GM12878 (cell line): ENCODE results near the gene ZNF148. TPM values are rescaled to one million over a fixed set of nuclear protein-coding genes. Genes with fewer than 3 reads are reported as not detected.
A peak's percentile ranks its signal among the peaks of the same experiment; 100 is the strongest.

Experiments used
- ATAC-seq: fragments of 200-7000 bp; cut with Tn5 transposase; 3 replicates; pipeline ENCODE4 v1.9.1; 2020; ENCODE audit warnings: mild to moderate bottlenecking, moderate library complexity
- BruUV-seq: library from RNA; stranded (reverse); fragments of 400-500 nt; replicated peaks from 2 replicates; lab custom pipeline; 2021; lab: Mats Ljungman, UMichigan
- CTCF ChIA-PET: fragments of 300-600 bp; sonication (Branson Sonifier 250); formaldehyde crosslinking; extraction: SDS; loops from one replicate; lab custom pipeline; 2021; ENCODE audit warnings: inconsistent platforms; lab: Yijun Ruan, JAX
- POLR2A ChIA-PET: fragments of 350-600 bp; formaldehyde crosslinking; extraction: SDS; loops from one replicate; lab custom pipeline; 2021; ENCODE audit warnings: inconsistent platforms; lab: Charles Lee
- RAD21 ChIA-PET: fragments of 300-600 bp; sonication (Branson Sonifier 250); formaldehyde crosslinking; loops from one replicate; lab custom pipeline; 2023; ENCODE audit warnings: antibody characterized with exemption; ENCODE audit not compliant: unreplicated experiment; lab: Charles Lee
- SMC1A ChIA-PET: fragments of 300-600 bp; sonication (Branson Sonifier 250); formaldehyde crosslinking; loops from one replicate; lab custom pipeline; 2023; ENCODE audit not compliant: unreplicated experiment, uncharacterized antibody; lab: Charles Lee
- DNase-seq: peaks from one replicate; pipeline ENCODE4 v3.0.0-alpha.2; 2011; ENCODE audit warnings: low read depth, low spot score
- FAIRE-seq: peaks from 3 replicates; lab custom pipeline; 2011; peaks lifted over from hg19 to GRCh38; lab: Jason Lieb, UNC
- H2AFZ ChIP-seq: 2 replicates; pipeline ENCODE4 v1.6.0; 2011; ENCODE audit warnings: low read depth, low read length, control low read depth; ENCODE audit not compliant: control insufficient read depth
- H3K27ac ChIP-seq: 2 replicates; pipeline ENCODE4 v1.5.1; 2011; ENCODE audit warnings: control low read depth; ENCODE audit not compliant: control insufficient read depth, insufficient read depth
- H3K27me3 ChIP-seq, 2 experiments: replicated peaks in 1 of 2; 2 replicates each; pipeline versions ENCODE4 v1.6.0 to v1.6.1; 2011; ENCODE audit warnings: low read length in 1 of 2; ENCODE audit not compliant: control insufficient read depth in 2 of 2, insufficient read depth in 2 of 2
- H3K36me3 ChIP-seq, 2 experiments: 2 replicates each; pipeline ENCODE4 v1.5.1; 2011; ENCODE audit warnings: low read length in 1 of 2; ENCODE audit not compliant: control insufficient read depth in 2 of 2, insufficient read depth in 2 of 2
- H3K4me1 ChIP-seq: 2 replicates; pipeline ENCODE4 v1.6.1; 2011; ENCODE audit warnings: mild to moderate bottlenecking, low read length, moderate library complexity, mixed read lengths; ENCODE audit not compliant: control insufficient read depth, insufficient read depth
- H3K4me2 ChIP-seq: 2 replicates; pipeline ENCODE4 v1.6.0; 2011; ENCODE audit warnings: control low read depth; ENCODE audit not compliant: control insufficient read depth, insufficient read depth
- H3K4me3 ChIP-seq: fragments of 200-600 bp; sonication (generic); 2 replicates; pipeline ENCODE4 v1.5.1; 2016
- H3K79me2 ChIP-seq: 2 replicates; pipeline ENCODE4 v1.6.0; 2011; ENCODE audit warnings: low read length; ENCODE audit not compliant: control insufficient read depth, insufficient read depth
- H3K9ac ChIP-seq: 2 replicates; pipeline ENCODE4 v1.8.0; 2011; ENCODE audit warnings: low read length, control low read depth, mixed read lengths; ENCODE audit not compliant: control insufficient read depth, insufficient read depth
- H3K9me3 ChIP-seq: replicated peaks from 3 replicates; pipeline ENCODE4 v1.5.1; 2011; ENCODE audit warnings: mild to moderate bottlenecking, low read length; ENCODE audit not compliant: control insufficient read depth, insufficient read depth
- H4K20me1 ChIP-seq: 2 replicates; pipeline ENCODE4 v1.6.0; 2011; ENCODE audit not compliant: control insufficient read depth, insufficient read depth
- BACH1 ChIP-seq: fragments of 450-650 bp; IDR thresholded peaks from 2 replicates; pipeline ENCODE4 v1.6.1; 2017; ENCODE audit warnings: mild to moderate bottlenecking, borderline replicate concordance
- BMI1 ChIP-seq: fragments of 450-650 bp; IDR thresholded peaks from 2 replicates; pipeline ENCODE4 v1.6.1; 2016; ENCODE audit warnings: mild to moderate bottlenecking, moderate library complexity, borderline replicate concordance
- CREM ChIP-seq: IDR thresholded peaks from 2 replicates; pipeline ENCODE4 v1.6.1; 2014; ENCODE audit warnings: antibody characterized with exemption, low read depth
- ELK1 ChIP-seq: IDR thresholded peaks from 2 replicates; pipeline ENCODE4 v1.6.1; 2012; ENCODE audit warnings: low read depth, low read length, improper control_type of control experiment
- HCFC1 ChIP-seq: fragments of 150-350 bp; IDR thresholded peaks from 2 replicates; pipeline ENCODE4 v1.6.1; 2014; ENCODE audit warnings: low read length
- IKZF2 ChIP-seq, 2 experiments: fragments of 450-650 bp; IDR thresholded peaks; 2 replicates each; pipeline ENCODE4 v1.6.1; 2017; ENCODE audit warnings: mild to moderate bottlenecking in 2 of 2, moderate library complexity in 2 of 2
- MXI1 ChIP-seq: fragments of 150-350 bp; IDR thresholded peaks from 2 replicates; pipeline ENCODE4 v1.6.1; 2011; ENCODE audit warnings: low read depth, mild to moderate bottlenecking, inconsistent platforms, low read length, improper control_type of control experiment
- NFIC ChIP-seq: IDR thresholded peaks from 2 replicates; pipeline ENCODE4 v1.6.1; 2012; ENCODE audit warnings: low read depth, mild to moderate bottlenecking, inconsistent platforms, low read length, moderate library complexity
- POLR2A ChIP-seq: IDR thresholded peaks from 2 replicates; pipeline ENCODE4 v1.6.1; 2011; ENCODE audit warnings: low read depth, mild to moderate bottlenecking, low read length
- POLR2AphosphoS2 ChIP-seq: IDR thresholded peaks from 2 replicates; pipeline ENCODE4 v1.6.1; 2011; ENCODE audit warnings: low read depth, mild to moderate bottlenecking, low read length, improper control_type of control experiment, moderate library complexity
- POU2F2 ChIP-seq: IDR thresholded peaks from 3 replicates; pipeline ENCODE4 v1.6.1; 2011; ENCODE audit warnings: low read depth, mild to moderate bottlenecking, low read length, borderline replicate concordance
- YY1 ChIP-seq: IDR thresholded peaks from 2 replicates; pipeline ENCODE4 v1.6.1; 2011; ENCODE audit warnings: low read depth, mild to moderate bottlenecking, low read length
- WGBS: methylation state at CpG from one replicate; pipeline ENCODE4 v1.1.6; 2016; ENCODE audit warnings: low lambda C conversion rate; ENCODE audit not compliant: insufficient replicate concordance, insufficient coverage; ENCODE audit errors: missing lambda C conversion rate; 5-methylcytosine and 5-hydroxymethylcytosine counted together
- in situ Hi-C: fragments of 300-500 bp; cut with MboI; formaldehyde crosslinking; loops from 9 replicates; pipeline ENCODE4 v1.14.3; 2018; ENCODE audit warnings: mixed read lengths
- intact Hi-C: fragments of 100-400 bp; cut with micrococcal nuclease; formaldehyde crosslinking; loops from one replicate; pipeline ENCODE4 v1.14.2; 2022; ENCODE audit not compliant: unreplicated experiment
- polyA plus RNA-seq, 11 experiments: library from polyadenylated mRNA; depleted of rRNA in 4 of 11; unstranded in 6 of 11; stranded (reverse) in 5 of 11; fragments of >200 nt; fragmentation: Nextera tagmentation in 4 of 11; fragmentation: Illumina TruSeq in 1 of 11; extraction: Ambion mirVana in 4 of 11; extraction: Trizol in 1 of 11; gene quantifications; 1 replicate in 1 of 11; 2 replicates in 10 of 11; pipeline versions ENCODE4 v1.2.1 to v1.2.3, GENCODE V29; 2011 to 2016; ENCODE audit warnings: inconsistent platforms in 2 of 11, missing spikeins in 2 of 11, low read depth in 1 of 11
- total RNA-seq, 4 experiments: library from RNA; depleted of rRNA in 3 of 4; stranded (reverse); fragments of >200 nt in 3 of 4; fragmentation: Illumina TruSeq in 1 of 4; extraction: Trizol in 1 of 4; gene quantifications; 2 replicates each; pipeline versions ENCODE4 v1.2.1 to v1.2.3, GENCODE V29; 2013 to 2021
- TF ChIP-seq, protein P1 (sequence below): fragments of 450-650 bp; IDR thresholded peaks from 2 replicates; pipeline ENCODE4 v1.6.1; 2017; ENCODE audit warnings: low read depth, mild to moderate bottlenecking, moderate library complexity
- TF ChIP-seq, protein P2 (sequence below): IDR thresholded peaks from 2 replicates; pipeline ENCODE4 v1.6.1; 2011; ENCODE audit warnings: mild to moderate bottlenecking, low read depth, low read length, moderate library complexity; ENCODE audit not compliant: insufficient replicate concordance

The ZNF148 gene
- total and polyA plus RNA-seq, 10 of the 15 experiments (the other 5 are each of a cell fraction or from before 2014, with no cell fraction given): 8.6 to 40.4 (median 26.7) TPM

- RAD21 ChIA-PET: no interaction called here
- WGBS: 53% methylated on average over 7 of the region's 7 CpGs
Measured at GRCh38 chr3:125220727-125221429, 154.2 kb downstream of the ZNF148 start.

DNA sequence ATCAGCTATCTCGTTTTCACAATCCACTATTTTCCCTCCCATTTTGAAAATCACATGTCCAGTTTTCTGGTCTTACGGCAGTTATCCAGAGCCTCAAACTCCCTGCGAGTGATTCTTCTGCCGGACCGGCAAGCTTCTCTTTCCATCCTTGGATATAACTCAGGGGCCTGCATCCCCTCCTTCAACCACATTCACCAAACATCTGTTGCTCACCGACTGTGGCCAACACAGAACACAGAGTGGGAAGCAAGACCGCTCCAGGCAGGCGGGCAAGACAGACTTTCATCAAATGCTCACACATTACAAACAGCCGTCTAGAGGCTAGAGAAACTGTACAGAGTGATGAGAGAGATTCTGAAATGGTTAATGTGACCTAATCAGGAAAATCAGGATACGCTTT lies 154.9 kb downstream of the ZNF148 start:
- BruUV-seq: no TSS peak

More at GRCh38 chr3:125220727-125221429, 154.2 kb downstream of the ZNF148 start:
- Histone ChIP-seq H3K27ac (no peak overlapping the region), H3K9me3 (no peaks in the 10 kb centered on the region), H2AFZ (no peak overlapping the region), H3K36me3 (no peaks in the 10 kb centered on the region), H3K9ac (no peak overlapping the region), H3K4me1 (no peaks in the 10 kb centered on the region), H3K27me3 (no peaks in the 10 kb centered on the region), H3K4me3 (no peak overlapping the region), H3K79me2 (no peaks in the 10 kb centered on the region), H3K4me2 (no peak overlapping the region), H4K20me1 (no peaks in the 10 kb centered on the region)
- ChIA-PET POLR2A (no interaction called here), CTCF (no interaction called here), SMC1A (interaction anchor here (1.7 kb wide), 1 partner anchor 12 kb away, joined by 4 read pairs; no protein-coding TSS in a partner anchor)
- DNase-seq (no peak), FAIRE-seq (no peak), ATAC-seq (peak; percentile 54)
- TF ChIP-seq POU2F2: no peak
- TF ChIP-seq POLR2A: peak; percentile 17; the same call in 1 of the 2 replicates
- TF ChIP-seq POLR2AphosphoS2: peak; percentile 72; the same call in 1 of the 2 replicates
- TF ChIP-seq HCFC1: no peak
- no peak for TF ChIP-seq MXI1
- no peak for TF ChIP-seq CREM
- TF ChIP-seq IKZF2 (IDR thresholded peaks at IDR 0.05): no peak
- no peak for TF ChIP-seq BACH1
- BruUV-seq: no TSS peak
- in situ Hi-C loops: no loop called here
- intact Hi-C loops: no loop called here

More for the DNA sequence above, 154.9 kb downstream of the ZNF148 start:
- intact Hi-C loops (no loop called here), in situ Hi-C loops (no loop called here)
- RAD21 ChIA-PET: no interaction called here
- POLR2A ChIA-PET: no interaction called here
- TF ChIP-seq, protein P1, sequence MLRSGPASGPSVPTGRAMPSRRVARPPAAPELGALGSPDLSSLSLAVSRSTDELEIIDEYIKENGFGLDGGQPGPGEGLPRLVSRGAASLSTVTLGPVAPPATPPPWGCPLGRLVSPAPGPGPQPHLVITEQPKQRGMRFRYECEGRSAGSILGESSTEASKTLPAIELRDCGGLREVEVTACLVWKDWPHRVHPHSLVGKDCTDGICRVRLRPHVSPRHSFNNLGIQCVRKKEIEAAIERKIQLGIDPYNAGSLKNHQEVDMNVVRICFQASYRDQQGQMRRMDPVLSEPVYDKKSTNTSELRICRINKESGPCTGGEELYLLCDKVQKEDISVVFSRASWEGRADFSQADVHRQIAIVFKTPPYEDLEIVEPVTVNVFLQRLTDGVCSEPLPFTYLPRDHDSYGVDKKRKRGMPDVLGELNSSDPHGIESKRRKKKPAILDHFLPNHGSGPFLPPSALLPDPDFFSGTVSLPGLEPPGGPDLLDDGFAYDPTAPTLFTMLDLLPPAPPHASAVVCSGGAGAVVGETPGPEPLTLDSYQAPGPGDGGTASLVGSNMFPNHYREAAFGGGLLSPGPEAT: no peak
- TF ChIP-seq ELK1 (no peak), BMI1 (no peak), NFIC (no peak), YY1 (no peak)
- TF ChIP-seq, protein P2, sequence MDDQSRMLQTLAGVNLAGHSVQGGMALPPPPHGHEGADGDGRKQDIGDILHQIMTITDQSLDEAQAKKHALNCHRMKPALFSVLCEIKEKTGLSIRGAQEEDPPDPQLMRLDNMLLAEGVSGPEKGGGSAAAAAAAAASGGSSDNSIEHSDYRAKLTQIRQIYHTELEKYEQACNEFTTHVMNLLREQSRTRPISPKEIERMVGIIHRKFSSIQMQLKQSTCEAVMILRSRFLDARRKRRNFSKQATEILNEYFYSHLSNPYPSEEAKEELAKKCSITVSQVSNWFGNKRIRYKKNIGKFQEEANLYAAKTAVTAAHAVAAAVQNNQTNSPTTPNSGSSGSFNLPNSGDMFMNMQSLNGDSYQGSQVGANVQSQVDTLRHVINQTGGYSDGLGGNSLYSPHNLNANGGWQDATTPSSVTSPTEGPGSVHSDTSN: no peak
- Histone ChIP-seq H3K36me3 (no peaks in the 10 kb centered on the region), H4K20me1 (no peaks in the 10 kb centered on the region), H3K9me3 (no peaks in the 10 kb centered on the region), H3K4me1 (no peaks in the 10 kb centered on the region), H2AFZ (no peak overlapping the region), H3K4me3 (no peak overlapping the region), H3K27ac (no peak overlapping the region), H3K9ac (no peak overlapping the region), H3K4me2 (no peak overlapping the region), H3K27me3 (no peaks in the 10 kb centered on the region), H3K79me2 (no peaks in the 10 kb centered on the region)
- DNase-seq: no peak
- CTCF ChIA-PET: no interaction called here
- 89% methylated on average over 10 of the region's 10 CpGs for WGBS
- SMC1A ChIA-PET: interaction anchor here (1.7 kb wide), 1 partner anchor 12 kb away, joined by 4 read pairs; no protein-coding TSS in a partner anchor
- FAIRE-seq: no peak
- ATAC-seq: no peak
